Activated T-helper 1 cell treated with Interleukin-2 at 50 U/mL for 16 hours (primary cell): ENCODE measurements around the gene DDX27.
"Not testable (repeated sequence)": the region's sequence is repeated elsewhere in the genome, so short reads cannot be mapped to it uniquely, and the experiment has no call there.

Experiments
- DNase-seq: peaks from one replicate; pipeline ENCODE4 v3.0.0-alpha.2; 2020; ENCODE audit warnings: low read depth

The DDX27 gene, protein sequence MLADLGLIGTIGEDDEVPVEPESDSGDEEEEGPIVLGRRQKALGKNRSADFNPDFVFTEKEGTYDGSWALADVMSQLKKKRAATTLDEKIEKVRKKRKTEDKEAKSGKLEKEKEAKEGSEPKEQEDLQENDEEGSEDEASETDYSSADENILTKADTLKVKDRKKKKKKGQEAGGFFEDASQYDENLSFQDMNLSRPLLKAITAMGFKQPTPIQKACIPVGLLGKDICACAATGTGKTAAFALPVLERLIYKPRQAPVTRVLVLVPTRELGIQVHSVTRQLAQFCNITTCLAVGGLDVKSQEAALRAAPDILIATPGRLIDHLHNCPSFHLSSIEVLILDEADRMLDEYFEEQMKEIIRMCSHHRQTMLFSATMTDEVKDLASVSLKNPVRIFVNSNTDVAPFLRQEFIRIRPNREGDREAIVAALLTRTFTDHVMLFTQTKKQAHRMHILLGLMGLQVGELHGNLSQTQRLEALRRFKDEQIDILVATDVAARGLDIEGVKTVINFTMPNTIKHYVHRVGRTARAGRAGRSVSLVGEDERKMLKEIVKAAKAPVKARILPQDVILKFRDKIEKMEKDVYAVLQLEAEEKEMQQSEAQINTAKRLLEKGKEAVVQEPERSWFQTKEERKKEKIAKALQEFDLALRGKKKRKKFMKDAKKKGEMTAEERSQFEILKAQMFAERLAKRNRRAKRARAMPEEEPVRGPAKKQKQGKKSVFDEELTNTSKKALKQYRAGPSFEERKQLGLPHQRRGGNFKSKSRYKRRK

GRCh38 chr20:49219091-49219923 lies at the start of gene DDX27:
Gene DDX27 (plus strand): TSS chr20:49219416. CDS start chr20:49219449, 33 bp downstream.
- DNase-seq, result peak; percentile 92

DNA sequence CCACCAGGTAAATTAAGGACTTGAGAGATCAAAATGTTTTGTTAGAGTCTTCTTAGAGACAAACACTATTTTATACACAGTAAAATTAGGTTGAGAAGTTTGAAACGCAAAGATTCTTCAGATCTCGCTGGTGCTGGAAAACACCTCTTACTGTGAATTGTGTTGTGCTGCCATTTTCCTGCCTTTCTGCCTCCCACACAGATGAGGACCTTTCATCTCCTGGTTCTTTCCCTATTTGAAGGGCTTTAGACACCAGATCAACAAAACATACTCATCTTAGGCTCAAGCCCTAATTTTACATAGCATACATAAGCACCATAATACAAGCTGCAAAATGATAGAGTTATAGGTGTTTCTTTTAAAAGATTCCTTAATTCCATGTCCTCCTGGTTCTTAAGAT lies 49.7 kb upstream of the DDX27 start:
- DNase-seq, result no peak

GRCh38 chr20:49170714-49171113 lies 48.5 kb upstream of the DDX27 start:
- DNase-seq, result no peak

- DNase-seq, result no peak
Observed at GRCh38 chr20:49171909-49172308, 47.3 kb upstream of the DDX27 start.

- no peak for DNase-seq
Observed at GRCh38 chr20:49172413-49172812, 46.8 kb upstream of the DDX27 start.

- DNase-seq, result no peak
Observed at GRCh38 chr20:49174183-49174582, 45.0 kb upstream of the DDX27 start.

GRCh38 chr20:49179368-49180277 lies 39.6 kb upstream of the DDX27 start:
- DNase-seq, result no peak

- DNase-seq, result no peak
Observed at GRCh38 chr20:49181265-49181877, 37.8 kb upstream of the DDX27 start.

DNA sequence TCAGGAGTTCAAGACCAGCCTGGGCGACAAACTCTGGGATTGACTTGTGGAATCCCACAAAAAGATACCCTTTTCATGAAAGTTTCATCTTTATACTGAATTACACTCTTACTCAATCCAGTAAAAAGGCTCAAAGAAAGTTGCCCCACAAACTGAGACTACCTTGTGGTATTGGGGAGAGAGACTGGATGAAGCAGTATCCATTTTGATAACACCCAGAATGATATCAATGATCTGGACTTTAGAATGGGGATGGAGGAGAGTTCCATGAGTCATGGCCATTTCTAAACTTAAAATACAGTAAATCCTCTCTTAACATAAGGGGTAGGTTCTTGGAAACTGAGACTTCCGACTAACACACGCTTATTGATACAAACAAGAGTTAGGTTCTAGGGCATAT lies 35.8 kb upstream of the DDX27 start:
- no peak for DNase-seq

- not testable (repeated sequence) for DNase-seq
Observed at GRCh38 chr20:49184084-49184501, 35.1 kb upstream of the DDX27 start.

DNA sequence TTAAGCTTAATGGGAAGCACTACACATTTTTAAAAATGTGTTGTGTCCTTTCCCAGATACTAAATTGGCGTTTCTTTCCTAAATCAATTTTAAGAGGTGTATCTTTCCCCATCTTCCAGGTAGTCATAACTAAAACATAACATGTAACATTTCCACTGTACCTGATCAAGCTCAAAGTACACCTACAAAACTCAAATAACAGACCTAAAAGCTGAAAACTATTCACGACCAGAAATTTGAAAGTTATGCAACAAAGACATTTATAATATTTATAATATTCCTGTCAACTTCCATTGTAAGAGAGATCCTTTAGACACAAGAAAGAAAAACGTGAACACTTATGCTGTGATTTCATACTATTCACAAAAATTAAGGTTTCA lies 34.5 kb upstream of the DDX27 start:
- DNase-seq, result no peak

DNA sequence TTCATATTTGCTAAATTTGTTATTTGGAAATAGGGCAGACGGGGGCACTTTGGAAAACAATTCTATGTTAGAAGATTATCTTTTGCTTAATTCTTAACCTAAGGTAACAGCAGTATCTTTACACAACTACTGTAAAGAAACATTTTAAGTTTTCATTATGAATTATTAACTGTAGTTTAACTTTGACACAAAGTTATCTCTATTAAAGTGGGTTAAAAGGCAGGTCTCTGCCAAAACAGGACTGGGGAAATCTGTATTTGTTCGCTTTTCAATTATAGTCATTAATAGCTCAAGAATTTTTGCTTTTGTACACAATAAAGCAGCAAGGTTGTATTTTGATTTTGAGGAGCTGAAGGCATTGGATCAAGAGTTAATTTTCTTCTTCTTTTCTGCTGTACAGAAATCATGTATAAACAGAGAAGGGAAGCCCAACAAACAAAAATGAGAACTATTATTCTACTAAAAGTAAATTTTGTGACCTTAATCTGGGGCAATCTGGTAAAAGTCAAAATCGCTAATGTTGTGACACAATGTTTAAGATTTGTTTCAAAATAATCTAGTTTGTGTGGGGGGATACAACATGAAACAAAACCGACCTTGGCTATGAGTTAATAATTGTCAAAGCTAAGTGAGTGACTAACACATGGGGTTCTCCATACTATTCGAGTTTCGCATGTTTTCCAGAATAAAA lies 34.0 kb upstream of the DDX27 start:
- DNase-seq, result no peak

GRCh38 chr20:49186535-49187329 lies 32.5 kb upstream of the DDX27 start:
- peak; percentile 39 for DNase-seq

DNA sequence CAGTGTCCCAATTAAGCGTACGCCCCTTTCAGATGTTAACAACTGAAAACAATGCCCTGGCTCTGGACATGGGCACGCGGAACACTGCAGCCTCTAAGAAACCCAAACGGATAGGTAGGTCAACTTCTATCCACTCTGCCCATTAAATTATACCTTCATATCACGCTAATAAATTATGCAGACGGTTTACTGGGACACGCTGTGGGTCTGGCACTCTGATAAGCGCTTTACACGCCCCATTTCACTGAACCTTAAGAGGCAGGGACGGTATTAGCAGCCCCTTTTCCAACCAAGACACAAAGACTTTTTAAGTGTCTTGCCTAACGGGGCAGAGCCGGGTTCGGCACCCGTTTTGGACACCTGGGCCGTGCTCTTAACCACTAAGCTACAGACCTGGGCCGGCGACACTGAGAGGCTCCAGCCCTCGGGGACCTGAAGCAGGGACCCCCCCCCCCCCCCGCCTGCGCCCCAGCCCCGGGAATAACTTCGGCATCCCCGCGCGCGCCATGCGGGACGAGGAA lies 31.8 kb upstream of the DDX27 start:
- DNase-seq, result no peak

DNA sequence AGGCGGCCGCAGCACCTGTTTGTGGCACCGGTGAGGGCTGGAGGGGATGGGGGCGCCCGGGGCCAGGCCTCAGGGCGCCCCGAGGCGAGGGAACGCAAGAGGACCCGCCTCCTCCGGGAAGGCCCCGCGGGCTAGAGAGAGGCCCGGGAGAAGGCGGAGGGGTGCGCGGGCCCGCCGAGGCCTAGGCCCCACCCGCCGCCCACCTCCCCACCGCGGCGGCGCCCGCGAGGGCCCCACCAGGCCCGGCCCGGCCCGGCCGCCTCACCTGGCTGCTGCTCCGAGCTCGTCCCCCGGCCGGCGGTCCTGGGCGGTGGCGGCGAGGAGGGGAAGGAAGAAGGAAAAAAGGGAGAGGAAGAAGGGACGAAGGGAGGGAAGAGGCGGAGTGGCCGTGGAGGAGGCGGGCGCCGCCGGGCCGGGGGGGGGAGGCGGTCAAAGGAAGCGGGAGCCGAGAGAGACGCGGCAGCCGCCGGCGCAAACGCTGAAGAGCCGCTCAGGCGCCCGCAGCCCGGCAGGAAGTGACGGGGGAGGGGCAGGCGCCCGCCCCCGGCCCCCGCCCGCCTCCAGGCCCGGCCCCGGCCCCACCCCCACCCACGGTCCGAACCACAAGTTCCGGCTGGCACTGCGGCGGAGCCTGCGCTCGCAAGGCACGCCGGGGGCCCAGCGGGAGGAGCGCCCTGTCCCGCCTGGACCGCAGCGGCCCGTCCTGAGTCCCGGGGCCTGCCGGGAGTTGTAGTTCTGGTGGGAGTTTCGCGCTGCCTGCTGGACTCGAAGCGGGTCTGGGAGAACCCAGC lies 31.2 kb upstream of the DDX27 start, which contains the start of gene STAU1:
TSS of gene STAU1 (minus strand) at position 484 of the 791 bp plus-strand sequence. CDS start 22,133 bp downstream, outside the sequence.
- peak; percentile 92 for DNase-seq

DNA sequence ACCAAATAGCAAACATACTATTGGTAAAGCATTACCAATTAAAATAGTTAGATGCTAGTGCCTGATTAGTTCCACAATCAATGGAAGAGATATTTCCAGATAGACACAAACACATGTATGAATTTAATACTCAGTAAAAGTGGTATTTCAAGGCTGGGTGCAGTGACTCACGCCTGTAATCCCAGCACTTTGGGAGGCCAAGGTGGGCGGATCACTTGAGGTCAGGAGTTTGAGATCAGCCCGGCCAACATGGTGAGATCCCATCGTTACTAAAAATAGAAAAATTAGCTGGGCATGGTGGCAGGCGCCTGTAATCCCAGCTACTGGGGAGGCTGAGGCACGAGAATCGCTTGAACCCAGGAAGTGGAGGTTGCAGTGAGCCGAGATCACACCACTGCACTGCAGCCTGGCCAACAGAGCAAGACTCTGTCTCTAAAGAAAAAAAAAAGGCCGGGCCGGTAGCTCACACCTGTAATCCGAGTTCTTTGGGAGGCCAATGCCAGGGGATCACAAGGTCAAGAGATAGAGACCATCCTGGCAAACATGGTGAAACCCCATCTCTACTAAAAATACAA lies 26.2 kb upstream of the DDX27 start:
- DNase-seq, result not testable (repeated sequence)

DNA sequence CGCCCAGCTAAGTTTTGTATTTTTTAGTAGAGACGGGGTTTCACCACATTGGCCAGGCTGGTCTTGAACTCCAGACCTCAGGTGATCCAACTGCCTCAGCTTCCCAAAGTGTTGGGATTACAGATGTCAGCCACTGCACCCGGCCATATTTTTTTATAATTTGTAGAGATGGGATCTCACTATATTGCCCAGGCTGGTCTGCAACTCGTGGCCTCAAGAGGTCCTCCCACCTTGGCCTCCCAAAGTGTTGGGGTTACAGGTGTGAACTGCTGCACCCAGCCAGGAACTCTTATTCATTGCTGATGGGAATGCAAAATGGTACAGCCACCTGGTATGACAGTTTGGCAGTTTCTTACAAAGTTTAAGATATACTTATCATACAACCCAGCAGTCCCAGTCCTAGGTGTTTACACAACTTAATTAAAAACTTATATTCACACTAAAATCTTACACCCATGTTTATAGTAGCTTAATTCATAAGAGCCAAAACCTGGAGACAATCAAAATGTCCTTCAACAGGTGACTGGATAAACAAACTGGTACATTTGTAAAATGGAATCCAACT lies 19.4 kb upstream of the DDX27 start:
- no peak for DNase-seq
